ENCODE data around the gene SBNO1.

The SBNO1 gene

GRCh38 chr12:123398177-123398549, 33.5 kb upstream of the SBNO1 start:
- H3K36me3 ChIP-seq (ENCODE audit: control insufficient read depth, insufficient read depth, low read length), result peaks cover 61% of the 10 kb centered on the region
- peaks cover 16% of the 10 kb centered on the region for H3K27me3 ChIP-seq (ENCODE audit: control insufficient read depth, insufficient read depth, low read length)
- no peak overlapping the region for H3K9ac ChIP-seq (ENCODE audit: low read length)
- H3K4me1 ChIP-seq (ENCODE audit: control insufficient read depth, insufficient read depth, low read length), result peaks cover 8% of the 10 kb centered on the region
- H3K4me3 ChIP-seq (ENCODE audit: low read depth, low read length), result no peak overlapping the region
- no peaks in the 10 kb centered on the region for H3K9me3 ChIP-seq (ENCODE audit: control insufficient read depth, insufficient read depth, low read depth, low read length)
- H3K27ac ChIP-seq (ENCODE audit: low read depth, low read length), result no peak overlapping the region

- no peak overlapping the region for H3K9ac ChIP-seq (ENCODE audit: low read length)
- peaks cover 8% of the 10 kb centered on the region for H3K27me3 ChIP-seq (ENCODE audit: control insufficient read depth, insufficient read depth, low read length)
- H3K4me3 ChIP-seq (ENCODE audit: low read depth, low read length), result no peak overlapping the region
- H3K27ac ChIP-seq (ENCODE audit: low read depth, low read length), result no peak overlapping the region
- H3K36me3 ChIP-seq (ENCODE audit: control insufficient read depth, insufficient read depth, low read length), result peaks cover 61% of the 10 kb centered on the region
- H3K9me3 ChIP-seq (ENCODE audit: control insufficient read depth, insufficient read depth, low read depth, low read length), result no peaks in the 10 kb centered on the region
- H3K4me1 ChIP-seq (ENCODE audit: control insufficient read depth, insufficient read depth, low read length), result peaks cover 7% of the 10 kb centered on the region
Measured at GRCh38 chr12:123397400-123397799, 32.8 kb upstream of the SBNO1 start.

GRCh38 chr12:123396954-123397353, 32.3 kb upstream of the SBNO1 start:
- peaks cover 5% of the 10 kb centered on the region; the same call in 1 of the 2 replicates for H3K27me3 ChIP-seq (ENCODE audit: control insufficient read depth, insufficient read depth, low read length)
- H3K9ac ChIP-seq (ENCODE audit: low read length), result no peak overlapping the region
- H3K4me3 ChIP-seq (ENCODE audit: low read depth, low read length), result no peak overlapping the region
- H3K4me1 ChIP-seq (ENCODE audit: control insufficient read depth, insufficient read depth, low read length), result peaks cover 3% of the 10 kb centered on the region; the same call in 1 of the 2 replicates
- H3K9me3 ChIP-seq (ENCODE audit: control insufficient read depth, insufficient read depth, low read depth, low read length), result no peaks in the 10 kb centered on the region
- no peak overlapping the region for H3K27ac ChIP-seq (ENCODE audit: low read depth, low read length)
- H3K36me3 ChIP-seq (ENCODE audit: control insufficient read depth, insufficient read depth, low read length), result peaks cover 64% of the 10 kb centered on the region

GRCh38 chr12:123396543-123396942, 31.9 kb upstream of the SBNO1 start:
- Histone ChIP-seq H3K4me1 (ENCODE audit: control insufficient read depth, insufficient read depth, low read length) (no peaks in the 10 kb centered on the region), H3K36me3 (ENCODE audit: control insufficient read depth, insufficient read depth, low read length) (peaks cover 68% of the 10 kb centered on the region), H3K9me3 (ENCODE audit: control insufficient read depth, insufficient read depth, low read depth, low read length) (no peaks in the 10 kb centered on the region), H3K27me3 (ENCODE audit: control insufficient read depth, insufficient read depth, low read length) (peaks cover 5% of the 10 kb centered on the region; the same call in 1 of the 2 replicates), H3K4me3 (ENCODE audit: low read depth, low read length) (no peak overlapping the region), H3K9ac (ENCODE audit: low read length) (no peak overlapping the region), H3K27ac (ENCODE audit: low read depth, low read length) (no peak overlapping the region)

- Histone ChIP-seq H3K4me3 (ENCODE audit: low read depth, low read length) (no peak overlapping the region), H3K27ac (ENCODE audit: low read depth, low read length) (no peak overlapping the region), H3K4me1 (ENCODE audit: control insufficient read depth, insufficient read depth, low read length) (peaks cover 6% of the 10 kb centered on the region; the same call in 1 of the 2 replicates), H3K9ac (ENCODE audit: low read length) (no peak overlapping the region), H3K36me3 (ENCODE audit: control insufficient read depth, insufficient read depth, low read length) (peaks cover 79% of the 10 kb centered on the region), H3K9me3 (ENCODE audit: control insufficient read depth, insufficient read depth, low read depth, low read length) (no peaks in the 10 kb centered on the region), H3K27me3 (ENCODE audit: control insufficient read depth, insufficient read depth, low read length) (peaks cover 3% of the 10 kb centered on the region; the same call in 1 of the 2 replicates)
Measured at GRCh38 chr12:123395236-123395635, 30.6 kb upstream of the SBNO1 start.

- peaks cover 9% of the 10 kb centered on the region; the same call in 1 of the 2 replicates for H3K4me1 ChIP-seq (ENCODE audit: control insufficient read depth, insufficient read depth, low read length)
- peaks cover 72% of the 10 kb centered on the region for H3K36me3 ChIP-seq (ENCODE audit: control insufficient read depth, insufficient read depth, low read length)
- H3K9me3 ChIP-seq (ENCODE audit: control insufficient read depth, insufficient read depth, low read depth, low read length), result no peaks in the 10 kb centered on the region
Measured at GRCh38 chr12:123393747-123394146, 29.1 kb upstream of the SBNO1 start.

GRCh38 chr12:123391546-123392343, 27.1 kb upstream of the SBNO1 start:
- H3K4me3 ChIP-seq (ENCODE audit: low read depth, low read length), result no peak overlapping the region
- H3K9me3 ChIP-seq (ENCODE audit: control insufficient read depth, insufficient read depth, low read depth, low read length), result no peaks in the 10 kb centered on the region
- H3K9ac ChIP-seq (ENCODE audit: low read length), result no peak overlapping the region
- peaks cover 21% of the 10 kb centered on the region for H3K4me1 ChIP-seq (ENCODE audit: control insufficient read depth, insufficient read depth, low read length)
- no peak overlapping the region for H3K27ac ChIP-seq (ENCODE audit: low read depth, low read length)
- peaks cover 59% of the 10 kb centered on the region for H3K36me3 ChIP-seq (ENCODE audit: control insufficient read depth, insufficient read depth, low read length)
- no peaks in the 10 kb centered on the region for H3K27me3 ChIP-seq (ENCODE audit: control insufficient read depth, insufficient read depth, low read length)

More at GRCh38 chr12:123393747-123394146, 29.1 kb upstream of the SBNO1 start:
- Histone ChIP-seq H3K4me3 (ENCODE audit: low read depth, low read length) (no peak overlapping the region), H3K27me3 (ENCODE audit: control insufficient read depth, insufficient read depth, low read length) (no peaks in the 10 kb centered on the region), H3K27ac (ENCODE audit: low read depth, low read length) (no peak overlapping the region), H3K9ac (ENCODE audit: low read length) (no peak overlapping the region)

GRCh38 chr12:123390498-123391426, 26.1 kb upstream of the SBNO1 start:
- no peaks in the 10 kb centered on the region for H3K27me3 ChIP-seq (ENCODE audit: control insufficient read depth, insufficient read depth, low read length)
- peak overlapping the region; percentile 75 for H3K9ac ChIP-seq (ENCODE audit: low read length)
- no peak overlapping the region for H3K27ac ChIP-seq (ENCODE audit: low read depth, low read length)
- peak overlapping the region; percentile 66; the same call in 1 of the 2 replicates for H3K4me3 ChIP-seq (ENCODE audit: low read depth, low read length)
- peaks cover 49% of the 10 kb centered on the region for H3K36me3 ChIP-seq (ENCODE audit: control insufficient read depth, insufficient read depth, low read length)
- peaks cover 21% of the 10 kb centered on the region for H3K4me1 ChIP-seq (ENCODE audit: control insufficient read depth, insufficient read depth, low read length)
- no peaks in the 10 kb centered on the region for H3K9me3 ChIP-seq (ENCODE audit: control insufficient read depth, insufficient read depth, low read depth, low read length)

GRCh38 chr12:123389560-123390351, 25.1 kb upstream of the SBNO1 start:
- peaks cover 42% of the 10 kb centered on the region for H3K36me3 ChIP-seq (ENCODE audit: control insufficient read depth, insufficient read depth, low read length)
- H3K9ac ChIP-seq (ENCODE audit: low read length), result peak overlapping the region; percentile 75
- H3K4me1 ChIP-seq (ENCODE audit: control insufficient read depth, insufficient read depth, low read length), result peaks cover 21% of the 10 kb centered on the region
- peak overlapping the region; percentile 66 for H3K4me3 ChIP-seq (ENCODE audit: low read depth, low read length)
- no peaks in the 10 kb centered on the region for H3K27me3 ChIP-seq (ENCODE audit: control insufficient read depth, insufficient read depth, low read length)
- no peaks in the 10 kb centered on the region for H3K9me3 ChIP-seq (ENCODE audit: control insufficient read depth, insufficient read depth, low read depth, low read length)
- H3K27ac ChIP-seq (ENCODE audit: low read depth, low read length), result peak overlapping the region; percentile 42; the same call in 1 of the 2 replicates

GRCh38 chr12:123388951-123389559, 24.4 kb upstream of the SBNO1 start:
- no peak overlapping the region for H3K27ac ChIP-seq (ENCODE audit: low read depth, low read length)
- peaks cover 21% of the 10 kb centered on the region for H3K4me1 ChIP-seq (ENCODE audit: control insufficient read depth, insufficient read depth, low read length)
- peak overlapping the region; percentile 75 for H3K9ac ChIP-seq (ENCODE audit: low read length)
- peak overlapping the region; percentile 68 for H3K4me3 ChIP-seq (ENCODE audit: low read depth, low read length)
- H3K27me3 ChIP-seq (ENCODE audit: control insufficient read depth, insufficient read depth, low read length), result no peaks in the 10 kb centered on the region
- H3K9me3 ChIP-seq (ENCODE audit: control insufficient read depth, insufficient read depth, low read depth, low read length), result no peaks in the 10 kb centered on the region
- peaks cover 36% of the 10 kb centered on the region for H3K36me3 ChIP-seq (ENCODE audit: control insufficient read depth, insufficient read depth, low read length)

Measured in HUES6 (cell line).